Measurements from ENCODE around the gene PRR5L. TPM values are rescaled to one million over a fixed set of nuclear protein-coding genes. Genes with fewer than 3 reads are reported as not detected.

PRR5L gene
- total RNA-seq, 1 experiment from 2014 or later = 1.2 TPM

- no peak overlapping the region for H3K4me3 Mint-ChIP-seq (ENCODE audit: low read depth, unreplicated experiment)
- intact Hi-C loops (cut with micrococcal nuclease; ENCODE audit: unreplicated experiment) = no loop called here
- peaks cover 3% of the 10 kb centered on the region for H3K9me3 Mint-ChIP-seq (ENCODE audit: low read depth, unreplicated experiment)
- H3K36me3 Mint-ChIP-seq (ENCODE audit: insufficient read depth, unreplicated experiment) = no peaks in the 10 kb centered on the region
- CTCF ChIA-PET = no interaction called here
- no peak for DNase-seq
- BruUV-seq (replicated peaks) = no TSS peak
- TF ChIP-seq, protein P1, sequence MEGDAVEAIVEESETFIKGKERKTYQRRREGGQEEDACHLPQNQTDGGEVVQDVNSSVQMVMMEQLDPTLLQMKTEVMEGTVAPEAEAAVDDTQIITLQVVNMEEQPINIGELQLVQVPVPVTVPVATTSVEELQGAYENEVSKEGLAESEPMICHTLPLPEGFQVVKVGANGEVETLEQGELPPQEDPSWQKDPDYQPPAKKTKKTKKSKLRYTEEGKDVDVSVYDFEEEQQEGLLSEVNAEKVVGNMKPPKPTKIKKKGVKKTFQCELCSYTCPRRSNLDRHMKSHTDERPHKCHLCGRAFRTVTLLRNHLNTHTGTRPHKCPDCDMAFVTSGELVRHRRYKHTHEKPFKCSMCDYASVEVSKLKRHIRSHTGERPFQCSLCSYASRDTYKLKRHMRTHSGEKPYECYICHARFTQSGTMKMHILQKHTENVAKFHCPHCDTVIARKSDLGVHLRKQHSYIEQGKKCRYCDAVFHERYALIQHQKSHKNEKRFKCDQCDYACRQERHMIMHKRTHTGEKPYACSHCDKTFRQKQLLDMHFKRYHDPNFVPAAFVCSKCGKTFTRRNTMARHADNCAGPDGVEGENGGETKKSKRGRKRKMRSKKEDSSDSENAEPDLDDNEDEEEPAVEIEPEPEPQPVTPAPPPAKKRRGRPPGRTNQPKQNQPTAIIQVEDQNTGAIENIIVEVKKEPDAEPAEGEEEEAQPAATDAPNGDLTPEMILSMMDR (IDR thresholded peaks at IDR 0.05; ENCODE audit: unreplicated experiment) = no peak
- peaks cover 3% of the 10 kb centered on the region for H3K4me1 Mint-ChIP-seq (ENCODE audit: low read depth, unreplicated experiment)
- H3K27ac Mint-ChIP-seq (ENCODE audit: unreplicated experiment) = no peak overlapping the region
- H3K27me3 Mint-ChIP-seq (ENCODE audit: unreplicated experiment) = peaks cover 56% of the 10 kb centered on the region
Observed at GRCh38 chr11:36333897-36334296, 37.8 kb downstream of the PRR5L start.

DNA sequence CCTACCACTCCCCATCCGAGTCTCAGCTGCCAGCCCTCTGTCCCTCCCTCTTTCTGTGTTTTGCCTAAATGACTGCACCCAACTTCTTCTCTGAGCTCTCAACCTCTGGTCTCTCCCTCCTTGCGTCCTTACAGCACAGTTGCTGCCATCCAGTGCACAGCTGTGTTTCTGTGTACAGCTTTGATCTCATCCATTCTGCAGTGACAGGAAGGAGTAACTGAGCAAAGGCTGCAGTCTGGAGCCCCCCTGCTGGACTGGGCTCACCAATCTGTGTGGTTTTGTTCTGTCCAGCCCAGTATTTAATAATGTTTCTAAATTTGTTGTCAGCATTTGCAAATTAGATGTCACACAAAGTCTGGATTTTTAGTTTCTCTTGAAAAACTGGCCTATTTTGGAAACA, 43.8 kb downstream of the PRR5L start:
- TF ChIP-seq, protein P1 (IDR thresholded peaks at IDR 0.05; ENCODE audit: unreplicated experiment) = no peak
- intact Hi-C loops (cut with micrococcal nuclease; ENCODE audit: unreplicated experiment) = no loop called here
- Mint-ChIP-seq H3K4me1 (ENCODE audit: low read depth, unreplicated experiment) (peaks cover 4% of the 10 kb centered on the region), H3K36me3 (ENCODE audit: insufficient read depth, unreplicated experiment) (no peaks in the 10 kb centered on the region), H3K27me3 (ENCODE audit: unreplicated experiment) (peaks cover 77% of the 10 kb centered on the region), H3K27ac (ENCODE audit: unreplicated experiment) (no peak overlapping the region), H3K4me3 (ENCODE audit: low read depth, unreplicated experiment) (no peak overlapping the region), H3K9me3 (ENCODE audit: low read depth, unreplicated experiment) (no peaks in the 10 kb centered on the region)
- CTCF ChIA-PET = no interaction called here
- no peak for DNase-seq
- BruUV-seq (replicated peaks) = no TSS peak

GRCh38 chr11:36340897-36341296, 44.8 kb downstream of the PRR5L start:
- H3K9me3 Mint-ChIP-seq (ENCODE audit: low read depth, unreplicated experiment) = no peaks in the 10 kb centered on the region
- TF ChIP-seq, protein P1 (IDR thresholded peaks at IDR 0.05; ENCODE audit: unreplicated experiment) = no peak
- H3K4me1 Mint-ChIP-seq (ENCODE audit: low read depth, unreplicated experiment) = peaks cover 11% of the 10 kb centered on the region
- peaks cover 81% of the 10 kb centered on the region for H3K27me3 Mint-ChIP-seq (ENCODE audit: unreplicated experiment)
- H3K27ac Mint-ChIP-seq (ENCODE audit: unreplicated experiment) = no peak overlapping the region
- H3K36me3 Mint-ChIP-seq (ENCODE audit: insufficient read depth, unreplicated experiment) = no peaks in the 10 kb centered on the region
- no peak for DNase-seq
- no peak overlapping the region for H3K4me3 Mint-ChIP-seq (ENCODE audit: low read depth, unreplicated experiment)
- intact Hi-C loops (cut with micrococcal nuclease; ENCODE audit: unreplicated experiment) = no loop called here
- CTCF ChIA-PET = no interaction called here
- no TSS peak for BruUV-seq (replicated peaks)

DNA sequence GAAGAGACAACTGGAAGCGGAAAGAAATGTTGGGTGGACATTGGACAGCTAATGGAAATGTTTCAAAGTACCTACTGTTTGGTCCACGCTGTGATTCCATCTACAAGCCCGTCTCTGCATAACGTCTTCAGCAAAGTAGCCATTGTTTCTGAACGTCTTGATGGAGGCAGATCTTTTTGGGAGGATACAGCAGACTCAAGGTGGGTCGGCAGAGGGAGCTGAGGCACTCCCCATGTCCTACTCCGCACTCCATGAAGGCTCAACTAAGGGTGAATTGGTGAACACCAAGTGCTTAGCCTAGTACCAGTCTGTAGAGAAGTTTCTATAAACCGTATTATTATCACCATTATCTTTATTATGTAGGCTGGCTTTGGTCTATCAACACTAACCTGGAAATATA, 45.8 kb downstream of the PRR5L start:
- Mint-ChIP-seq H3K4me1 (ENCODE audit: low read depth, unreplicated experiment) (peaks cover 11% of the 10 kb centered on the region), H3K36me3 (ENCODE audit: insufficient read depth, unreplicated experiment) (no peaks in the 10 kb centered on the region), H3K27me3 (ENCODE audit: unreplicated experiment) (peaks cover 80% of the 10 kb centered on the region), H3K27ac (ENCODE audit: unreplicated experiment) (no peak overlapping the region), H3K9me3 (ENCODE audit: low read depth, unreplicated experiment) (no peaks in the 10 kb centered on the region), H3K4me3 (ENCODE audit: low read depth, unreplicated experiment) (no peak overlapping the region)
- CTCF ChIA-PET = no interaction called here
- intact Hi-C loops (cut with micrococcal nuclease; ENCODE audit: unreplicated experiment) = no loop called here
- BruUV-seq (replicated peaks) = no TSS peak
- DNase-seq = no peak
- TF ChIP-seq, protein P1 (IDR thresholded peaks at IDR 0.05; ENCODE audit: unreplicated experiment) = no peak
